ENCODE data around the gene OR8B3. TPM values are rescaled to one million over a fixed set of nuclear protein-coding genes. Genes with fewer than 3 reads are reported as not detected.

OR8B3 gene
- total and polyA plus RNA-seq, 2 donors (not counting 1 experiment from before 2014, with no cell fraction given), result not detected

GRCh38 chr11:124359566-124359965 lies 39.3 kb downstream of the OR8B3 start:
- 60% methylated on average over 1 of the region's 2 CpGs for WGBS (ENCODE audit: insufficient coverage)
- CTCF ChIA-PET, result no interaction called here
- POLR2A ChIA-PET, result no interaction called here

GRCh38 chr11:124346311-124346955 lies 52.4 kb downstream of the OR8B3 start:
- 88% methylated on average over 1 of the region's 3 CpGs for WGBS (ENCODE audit: insufficient coverage)

More at GRCh38 chr11:124359566-124359965, 39.3 kb downstream of the OR8B3 start:
- H3K9ac ChIP-seq (ENCODE audit: low read length), result no peak overlapping the region
- no peaks in the 10 kb centered on the region for H3K79me2 ChIP-seq (ENCODE audit: control insufficient read depth, insufficient read depth, low read length)
- DNase-seq, result no peak
- Mint-ChIP-seq H3K4me1 (peaks cover 3% of the 10 kb centered on the region), H3K4me3 (no peak overlapping the region), H3K27ac (no peak overlapping the region), H3K27me3 (no peaks in the 10 kb centered on the region), H3K9me3 (ENCODE audit: insufficient read depth) (no peaks in the 10 kb centered on the region)
- H3K9me3 ChIP-seq (ENCODE audit: control extremely low read depth in 1 of 3, control insufficient read depth in 2 of 3, insufficient read depth in 1 of 3, low read length in 2 of 3), result no peaks in the 10 kb centered on the region
- no peaks in the 10 kb centered on the region for H3K27me3 ChIP-seq (replicated peaks in 1 of 4; ENCODE audit: control extremely low read depth in 1 of 4, control insufficient read depth in 3 of 4, insufficient read depth in 4 of 4, low read length in 3 of 4)
- TF ChIP-seq EZH2 (IDR thresholded peaks at IDR 0.05; ENCODE audit: borderline replicate concordance, insufficient read depth, low read depth, low read length, poor library complexity, severe bottlenecking), result no peak
- TF ChIP-seq CTCF (IDR thresholded peaks at IDR 0.05), result no peak
- ATAC-seq (ENCODE audit: low read depth), result no peak
- no peak overlapping the region for H3K4me3 ChIP-seq (ENCODE audit: control extremely low read depth in 1 of 5, extremely low read depth in 1 of 5, insufficient read depth in 1 of 5, low read depth in 2 of 5, low read length in 4 of 5)
- no peak overlapping the region for H3K27ac ChIP-seq (ENCODE audit: low read length in 2 of 2)
- intact Hi-C loops (cut with micrococcal nuclease), result no loop called here
- H3K4me2 ChIP-seq (replicated peaks; ENCODE audit: low read depth, low read length, poor library complexity, severe bottlenecking), result no peak overlapping the region
- no peak overlapping the region for H2AFZ ChIP-seq (ENCODE audit: insufficient read depth, low read depth, low read length, poor library complexity, severe bottlenecking)
- H3K36me3 ChIP-seq (replicated peaks in 1 of 2; ENCODE audit: control extremely low read depth in 1 of 2, control insufficient read depth in 1 of 2, extremely low read depth in 1 of 2, insufficient read depth in 2 of 2, low read length in 1 of 2), result no peaks in the 10 kb centered on the region
- no peaks in the 10 kb centered on the region for H3K4me1 ChIP-seq (ENCODE audit: control insufficient read depth in 2 of 2, insufficient read depth in 2 of 2, low read length in 2 of 2)
- H4K20me1 ChIP-seq (ENCODE audit: control insufficient read depth, insufficient read depth, low read length, poor library complexity, severe bottlenecking), result no peaks in the 10 kb centered on the region

More at GRCh38 chr11:124346311-124346955, 52.4 kb downstream of the OR8B3 start:
- Mint-ChIP-seq H3K4me3 (no peak overlapping the region), H3K4me1 (no peaks in the 10 kb centered on the region), H3K27me3 (peaks cover 13% of the 10 kb centered on the region), H3K27ac (no peak overlapping the region), H3K9me3 (ENCODE audit: insufficient read depth) (no peaks in the 10 kb centered on the region)
- Histone ChIP-seq H2AFZ (ENCODE audit: insufficient read depth, low read depth, low read length, poor library complexity, severe bottlenecking) (no peak overlapping the region), H3K27ac (ENCODE audit: low read length in 2 of 2) (no peak overlapping the region), H3K9ac (ENCODE audit: low read length) (no peak overlapping the region), H4K20me1 (ENCODE audit: control insufficient read depth, insufficient read depth, low read length, poor library complexity, severe bottlenecking) (no peaks in the 10 kb centered on the region), H3K4me3 (ENCODE audit: control extremely low read depth in 1 of 5, extremely low read depth in 1 of 5, insufficient read depth in 1 of 5, low read depth in 2 of 5, low read length in 4 of 5) (no peak overlapping the region), H3K79me2 (ENCODE audit: control insufficient read depth, insufficient read depth, low read length) (no peaks in the 10 kb centered on the region), H3K4me1 (ENCODE audit: control insufficient read depth in 2 of 2, insufficient read depth in 2 of 2, low read length in 2 of 2) (no peaks in the 10 kb centered on the region), H3K9me3 (ENCODE audit: control extremely low read depth in 1 of 3, control insufficient read depth in 2 of 3, insufficient read depth in 1 of 3, low read length in 2 of 3) (peaks cover 0 to 1% (median 0%) of the 10 kb centered on the region in 3 donors), H3K36me3 (replicated peaks in 1 of 2; ENCODE audit: control extremely low read depth in 1 of 2, control insufficient read depth in 1 of 2, extremely low read depth in 1 of 2, insufficient read depth in 2 of 2, low read length in 1 of 2) (no peaks in the 10 kb centered on the region), H3K4me2 (replicated peaks; ENCODE audit: low read depth, low read length, poor library complexity, severe bottlenecking) (no peak overlapping the region), H3K27me3 (replicated peaks in 1 of 4; ENCODE audit: control extremely low read depth in 1 of 4, control insufficient read depth in 3 of 4, insufficient read depth in 4 of 4, low read length in 3 of 4) (peaks cover 0 to 4% (median 1%) of the 10 kb centered on the region in 4 experiments)
- intact Hi-C loops (cut with micrococcal nuclease), result no loop called here
- CTCF ChIA-PET, result no interaction called here
- ATAC-seq (ENCODE audit: low read depth) (no peak), DNase-seq (no peak)
- TF ChIP-seq CTCF (IDR thresholded peaks at IDR 0.05) (no peak), EZH2 (IDR thresholded peaks at IDR 0.05; ENCODE audit: borderline replicate concordance, insufficient read depth, low read depth, low read length, poor library complexity, severe bottlenecking) (no peak)
- POLR2A ChIA-PET, result no interaction called here
